Upper lobe of right lung (tissue), 1 donor: Measurements from ENCODE around the gene GRIP1. TPM values are rescaled to one million over a fixed set of nuclear protein-coding genes. Genes with fewer than 3 reads are reported as not detected.

ENCODE experiments used
- ATAC-seq: fragments of 200-7000 bp; cut with Tn5 transposase; one replicate; pipeline ENCODE4 v1.9.1; 2020; ENCODE audit warnings: mild to moderate bottlenecking, moderate library complexity
- DNase-seq: peaks from one replicate; pipeline ENCODE4 v3.0.0-alpha.2; 2020
- H3K27ac ChIP-seq: fragments of 200-600 bp; one replicate; pipeline ENCODE4 v1.8.0; 2022
- H3K27me3 ChIP-seq: fragments of 200-600 bp; one replicate; pipeline ENCODE4 v1.8.0; 2022; ENCODE audit warnings: mild to moderate bottlenecking
- H3K36me3 ChIP-seq: fragments of 200-600 bp; one replicate; pipeline ENCODE4 v1.8.0; 2022
- H3K4me1 ChIP-seq: fragments of 200-600 bp; one replicate; pipeline ENCODE4 v1.8.0; 2022
- H3K4me3 ChIP-seq: fragments of 200-600 bp; one replicate; pipeline ENCODE4 v1.8.0; 2022; ENCODE audit warnings: mild to moderate bottlenecking
- H3K9me3 ChIP-seq: fragments of 200-600 bp; one replicate; pipeline ENCODE4 v1.8.0; 2022
- intact Hi-C: fragments of 100-400 bp; cut with DNase I; formaldehyde crosslinking; loops from one replicate; pipeline ENCODE4 v1.11.0; 2022
- total RNA-seq: library from RNA; stranded (reverse); fragmentation: NEBNext Ultra II Directional; extraction: Animal tissue kit (Norgen Biotek cat#: 25700); gene quantifications from one replicate; pipeline ENCODE4 v1.2.1, GENCODE V29; 2021
- TF ChIP-seq, protein P1 (sequence below): fragments of 200-600 bp; IDR thresholded peaks from one replicate; pipeline ENCODE4 v1.8.0; 2022; ENCODE audit warnings: antibody characterized with exemption
- donor health status: DM: no; HTN: yes; CAD: no; lungs with severe emphysema.

Gene GRIP1
- total RNA-seq, 1 donor from 2014 or later = 5.2 TPM

GRCh38 chr12:66438601-66439000 is 240.3 kb downstream of the GRIP1 start:
- DNase-seq = no peak
- no peak overlapping the region for H3K4me3 ChIP-seq
- no peak overlapping the region for H3K27ac ChIP-seq
- TF ChIP-seq, protein P1, sequence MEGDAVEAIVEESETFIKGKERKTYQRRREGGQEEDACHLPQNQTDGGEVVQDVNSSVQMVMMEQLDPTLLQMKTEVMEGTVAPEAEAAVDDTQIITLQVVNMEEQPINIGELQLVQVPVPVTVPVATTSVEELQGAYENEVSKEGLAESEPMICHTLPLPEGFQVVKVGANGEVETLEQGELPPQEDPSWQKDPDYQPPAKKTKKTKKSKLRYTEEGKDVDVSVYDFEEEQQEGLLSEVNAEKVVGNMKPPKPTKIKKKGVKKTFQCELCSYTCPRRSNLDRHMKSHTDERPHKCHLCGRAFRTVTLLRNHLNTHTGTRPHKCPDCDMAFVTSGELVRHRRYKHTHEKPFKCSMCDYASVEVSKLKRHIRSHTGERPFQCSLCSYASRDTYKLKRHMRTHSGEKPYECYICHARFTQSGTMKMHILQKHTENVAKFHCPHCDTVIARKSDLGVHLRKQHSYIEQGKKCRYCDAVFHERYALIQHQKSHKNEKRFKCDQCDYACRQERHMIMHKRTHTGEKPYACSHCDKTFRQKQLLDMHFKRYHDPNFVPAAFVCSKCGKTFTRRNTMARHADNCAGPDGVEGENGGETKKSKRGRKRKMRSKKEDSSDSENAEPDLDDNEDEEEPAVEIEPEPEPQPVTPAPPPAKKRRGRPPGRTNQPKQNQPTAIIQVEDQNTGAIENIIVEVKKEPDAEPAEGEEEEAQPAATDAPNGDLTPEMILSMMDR = no peak
- H3K9me3 ChIP-seq = no peaks in the 10 kb centered on the region
- no peak for ATAC-seq
- no peaks in the 10 kb centered on the region for H3K36me3 ChIP-seq
- intact Hi-C loops = no loop called here
- no peaks in the 10 kb centered on the region for H3K4me1 ChIP-seq
- no peaks in the 10 kb centered on the region for H3K27me3 ChIP-seq

GRCh38 chr12:66430106-66430505 is 248.8 kb downstream of the GRIP1 start:
- no peak overlapping the region for H3K4me3 ChIP-seq
- TF ChIP-seq, protein P1 = no peak
- no peak overlapping the region for H3K27ac ChIP-seq
- no peaks in the 10 kb centered on the region for H3K36me3 ChIP-seq
- intact Hi-C loops = no loop called here
- DNase-seq (no peak), ATAC-seq (no peak)
- H3K9me3 ChIP-seq = no peaks in the 10 kb centered on the region
- H3K4me1 ChIP-seq = no peaks in the 10 kb centered on the region
- H3K27me3 ChIP-seq = peaks cover 4% of the 10 kb centered on the region

DNA sequence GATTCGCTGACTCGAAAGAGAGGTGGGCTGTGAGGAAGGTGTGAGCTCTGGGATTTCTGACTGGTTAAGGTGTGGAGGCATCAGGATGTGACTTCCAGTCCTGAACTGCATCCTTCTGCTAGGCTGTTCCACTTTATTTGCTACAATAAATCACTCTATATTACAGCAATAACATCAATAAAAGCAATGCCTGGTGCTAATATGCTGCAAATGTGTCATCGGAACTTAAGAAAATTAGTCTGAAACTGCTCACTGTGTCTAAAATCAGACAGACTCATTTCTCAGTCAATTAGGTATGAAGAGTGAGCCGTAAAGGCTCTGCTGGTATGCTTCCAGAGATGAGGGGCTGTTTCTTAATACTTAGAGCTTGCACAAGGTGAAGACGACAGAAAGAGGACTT is 250.0 kb downstream of the GRIP1 start:
- Histone ChIP-seq H3K36me3 (no peaks in the 10 kb centered on the region), H3K27ac (no peak overlapping the region), H3K4me3 (no peak overlapping the region), H3K4me1 (no peaks in the 10 kb centered on the region), H3K9me3 (no peaks in the 10 kb centered on the region), H3K27me3 (peaks cover 4% of the 10 kb centered on the region)
- no peak for DNase-seq
- no peak for ATAC-seq
- intact Hi-C loops = no loop called here
- TF ChIP-seq, protein P1 = no peak

GRCh38 chr12:66428261-66428660 is 250.6 kb downstream of the GRIP1 start:
- Histone ChIP-seq H3K4me1 (no peaks in the 10 kb centered on the region), H3K9me3 (no peaks in the 10 kb centered on the region), H3K27ac (no peak overlapping the region), H3K36me3 (no peaks in the 10 kb centered on the region), H3K27me3 (peaks cover 4% of the 10 kb centered on the region), H3K4me3 (no peak overlapping the region)
- no peak for ATAC-seq
- TF ChIP-seq, protein P1 = no peak
- intact Hi-C loops = no loop called here
- DNase-seq = no peak

DNA sequence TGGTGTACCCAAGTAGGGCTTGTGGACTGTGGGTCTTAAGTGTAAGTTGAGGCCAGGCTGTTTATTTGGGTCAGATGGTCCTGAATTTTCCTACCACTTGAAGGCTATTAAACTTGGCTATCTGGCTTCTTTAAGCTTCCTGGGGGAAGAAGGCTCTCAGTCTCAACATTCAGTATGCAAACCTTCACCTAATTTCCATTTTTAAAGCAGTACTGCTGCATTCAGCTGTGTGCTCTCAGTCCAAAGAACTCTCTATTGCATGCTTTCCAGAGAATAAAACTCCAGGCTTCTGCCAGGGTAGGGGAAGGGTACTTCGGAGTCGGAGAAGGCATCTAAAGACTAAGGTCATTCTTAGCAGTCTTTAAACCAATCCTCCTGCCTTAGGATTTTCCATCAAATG is 252.2 kb downstream of the GRIP1 start:
- intact Hi-C loops = no loop called here
- Histone ChIP-seq H3K9me3 (no peaks in the 10 kb centered on the region), H3K4me3 (no peak overlapping the region), H3K27me3 (peaks cover 3% of the 10 kb centered on the region), H3K36me3 (no peaks in the 10 kb centered on the region), H3K4me1 (no peaks in the 10 kb centered on the region), H3K27ac (no peak overlapping the region)
- ATAC-seq (no peak), DNase-seq (no peak)
- TF ChIP-seq, protein P1 = no peak

DNA sequence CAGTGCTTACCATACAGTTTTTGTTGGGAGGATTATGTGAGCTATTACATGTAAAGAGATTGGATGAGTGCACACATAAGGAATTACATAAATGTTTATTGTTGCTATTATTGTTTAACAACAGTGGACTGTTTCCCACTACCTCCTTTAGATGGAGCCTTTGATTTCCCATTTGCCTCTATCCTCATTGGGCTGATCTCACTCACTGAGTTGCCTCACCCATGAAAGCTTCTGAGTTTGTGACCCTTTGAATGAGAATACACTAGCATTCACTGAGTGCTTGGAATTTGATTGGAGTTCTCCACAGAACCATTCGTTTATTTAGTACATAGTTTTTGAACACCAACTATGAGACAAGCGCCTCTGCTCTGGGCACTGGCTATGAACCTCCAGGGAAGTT is 255.6 kb downstream of the GRIP1 start:
- ATAC-seq (no peak), DNase-seq (no peak)
- H3K4me1 ChIP-seq = no peaks in the 10 kb centered on the region
- H3K4me3 ChIP-seq = no peak overlapping the region
- TF ChIP-seq, protein P1 = no peak
- no peaks in the 10 kb centered on the region for H3K36me3 ChIP-seq
- no peaks in the 10 kb centered on the region for H3K9me3 ChIP-seq
- no peaks in the 10 kb centered on the region for H3K27me3 ChIP-seq
- no peak overlapping the region for H3K27ac ChIP-seq
- intact Hi-C loops = no loop called here
